Nephron (organoid): Measurements from ENCODE around the gene ARHGAP22.

ENCODE experiments used
- H3K27ac Mint-ChIP-seq, 3 experiments: 2 replicates each; pipeline ENCODE4 v1.8.0; 2020; ENCODE audit warnings: mixed read lengths in 3 of 3, mild to moderate bottlenecking in 2 of 3, moderate library complexity in 1 of 3
- H3K27me3 Mint-ChIP-seq: 2 replicates; pipeline ENCODE4 v1.8.0; 2021; ENCODE audit warnings: low read depth, mild to moderate bottlenecking, moderate library complexity, mixed read lengths
- H3K36me3 Mint-ChIP-seq: 2 replicates; pipeline ENCODE4 v1.8.0; 2020; ENCODE audit warnings: low read depth, mixed read lengths
- H3K4me1 Mint-ChIP-seq: 2 replicates; pipeline ENCODE4 v1.8.0; 2020; ENCODE audit warnings: mixed read lengths
- H3K4me3 Mint-ChIP-seq, 3 experiments: 2 replicates each; pipeline ENCODE4 v1.8.0; 2020; ENCODE audit warnings: mild to moderate bottlenecking in 3 of 3, mixed read lengths in 3 of 3, moderate library complexity in 2 of 3
- H3K9me3 Mint-ChIP-seq: 2 replicates; pipeline ENCODE4 v1.8.0; 2020; ENCODE audit warnings: mixed read lengths
- TF ChIP-seq, protein P1 (sequence below), 3 experiments: fragments of 200-600 bp; sonication (generic); IDR thresholded peaks; one replicate each; pipeline ENCODE4 v1.5.0; 2021; ENCODE audit warnings: antibody characterized with exemption in 3 of 3; ENCODE audit not compliant: unreplicated experiment in 3 of 3

The ARHGAP22 gene

DNA sequence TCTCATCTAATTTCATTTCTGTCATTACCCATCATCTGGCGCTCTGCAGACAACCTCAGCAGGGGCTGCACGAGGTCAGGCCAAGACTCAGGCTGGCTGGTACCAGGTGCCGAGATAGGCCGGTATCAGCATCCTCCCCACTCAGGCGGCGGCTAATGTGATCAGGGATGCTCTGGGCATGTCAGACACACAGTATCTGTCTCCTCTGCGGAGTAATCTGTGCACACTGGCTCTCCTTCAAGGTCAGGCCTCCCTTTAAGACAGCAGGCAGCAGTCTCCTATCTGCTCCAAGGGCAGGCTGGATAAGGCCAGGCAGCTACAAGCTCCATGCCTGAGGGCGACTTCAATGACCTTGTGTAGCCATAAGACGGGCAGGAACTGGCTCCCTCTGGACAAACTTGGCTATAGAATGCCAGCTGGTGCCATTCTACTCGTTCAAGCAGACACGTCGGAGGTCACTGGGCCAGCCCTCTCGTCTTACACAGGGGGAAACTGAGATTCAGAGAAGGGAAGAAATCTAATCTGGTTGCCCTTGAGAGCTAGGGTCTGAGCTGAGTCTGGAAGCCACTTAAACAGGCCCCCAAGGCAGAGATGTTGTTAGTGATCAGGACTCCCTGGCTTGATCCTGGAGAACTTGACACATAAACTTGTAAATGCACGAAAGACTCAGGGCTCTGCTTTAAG lies 59.3 kb downstream of the ARHGAP22 start:
- H3K27ac Mint-ChIP-seq: no peak overlapping the region
- TF ChIP-seq, protein P1, sequence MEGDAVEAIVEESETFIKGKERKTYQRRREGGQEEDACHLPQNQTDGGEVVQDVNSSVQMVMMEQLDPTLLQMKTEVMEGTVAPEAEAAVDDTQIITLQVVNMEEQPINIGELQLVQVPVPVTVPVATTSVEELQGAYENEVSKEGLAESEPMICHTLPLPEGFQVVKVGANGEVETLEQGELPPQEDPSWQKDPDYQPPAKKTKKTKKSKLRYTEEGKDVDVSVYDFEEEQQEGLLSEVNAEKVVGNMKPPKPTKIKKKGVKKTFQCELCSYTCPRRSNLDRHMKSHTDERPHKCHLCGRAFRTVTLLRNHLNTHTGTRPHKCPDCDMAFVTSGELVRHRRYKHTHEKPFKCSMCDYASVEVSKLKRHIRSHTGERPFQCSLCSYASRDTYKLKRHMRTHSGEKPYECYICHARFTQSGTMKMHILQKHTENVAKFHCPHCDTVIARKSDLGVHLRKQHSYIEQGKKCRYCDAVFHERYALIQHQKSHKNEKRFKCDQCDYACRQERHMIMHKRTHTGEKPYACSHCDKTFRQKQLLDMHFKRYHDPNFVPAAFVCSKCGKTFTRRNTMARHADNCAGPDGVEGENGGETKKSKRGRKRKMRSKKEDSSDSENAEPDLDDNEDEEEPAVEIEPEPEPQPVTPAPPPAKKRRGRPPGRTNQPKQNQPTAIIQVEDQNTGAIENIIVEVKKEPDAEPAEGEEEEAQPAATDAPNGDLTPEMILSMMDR (IDR thresholded peaks at IDR 0.05; ENCODE audit: unreplicated experiment in 3 of 3): no peak
- H3K36me3 Mint-ChIP-seq: no peaks in the 10 kb centered on the region
- no peaks in the 10 kb centered on the region for H3K9me3 Mint-ChIP-seq
- H3K27me3 Mint-ChIP-seq: no peaks in the 10 kb centered on the region
- H3K4me3 Mint-ChIP-seq: no peak overlapping the region
- no peaks in the 10 kb centered on the region for H3K4me1 Mint-ChIP-seq

DNA sequence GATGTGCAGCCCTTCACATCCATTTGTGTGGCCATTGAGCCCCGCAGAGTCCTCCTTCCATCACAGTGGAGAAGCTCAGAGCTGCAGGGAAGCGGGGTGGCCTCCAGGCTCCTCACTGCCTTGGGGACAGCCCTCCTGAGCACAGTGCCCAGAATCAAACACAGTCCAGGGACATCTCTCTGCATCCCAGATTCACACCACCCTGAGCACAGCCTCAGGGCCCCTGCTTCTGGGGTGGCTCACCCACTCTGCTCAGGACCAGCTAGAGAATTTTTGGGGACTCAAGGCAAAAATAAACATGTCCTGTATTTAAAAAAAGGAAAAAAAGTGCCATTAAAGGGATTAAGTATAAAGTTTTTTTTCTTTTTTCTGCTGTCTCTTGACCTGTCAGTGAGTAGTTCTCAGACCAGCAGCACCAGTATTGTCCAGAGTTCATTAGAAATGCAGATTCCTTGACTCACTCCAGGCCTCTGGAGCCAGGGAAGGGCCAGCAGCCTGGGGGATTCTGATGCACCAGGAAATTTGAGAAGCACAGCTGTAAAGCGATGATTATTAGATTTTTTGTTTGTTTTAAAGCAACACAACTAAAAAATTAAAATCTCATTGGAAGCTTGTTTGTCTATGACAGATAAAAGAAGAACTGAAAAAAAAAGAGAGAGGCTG lies 61.6 kb downstream of the ARHGAP22 start:
- Mint-ChIP-seq H3K27ac (no peak overlapping the region), H3K4me3 (no peak overlapping the region)
- TF ChIP-seq, protein P1 (IDR thresholded peaks at IDR 0.05; ENCODE audit: unreplicated experiment in 3 of 3): no peak

DNA sequence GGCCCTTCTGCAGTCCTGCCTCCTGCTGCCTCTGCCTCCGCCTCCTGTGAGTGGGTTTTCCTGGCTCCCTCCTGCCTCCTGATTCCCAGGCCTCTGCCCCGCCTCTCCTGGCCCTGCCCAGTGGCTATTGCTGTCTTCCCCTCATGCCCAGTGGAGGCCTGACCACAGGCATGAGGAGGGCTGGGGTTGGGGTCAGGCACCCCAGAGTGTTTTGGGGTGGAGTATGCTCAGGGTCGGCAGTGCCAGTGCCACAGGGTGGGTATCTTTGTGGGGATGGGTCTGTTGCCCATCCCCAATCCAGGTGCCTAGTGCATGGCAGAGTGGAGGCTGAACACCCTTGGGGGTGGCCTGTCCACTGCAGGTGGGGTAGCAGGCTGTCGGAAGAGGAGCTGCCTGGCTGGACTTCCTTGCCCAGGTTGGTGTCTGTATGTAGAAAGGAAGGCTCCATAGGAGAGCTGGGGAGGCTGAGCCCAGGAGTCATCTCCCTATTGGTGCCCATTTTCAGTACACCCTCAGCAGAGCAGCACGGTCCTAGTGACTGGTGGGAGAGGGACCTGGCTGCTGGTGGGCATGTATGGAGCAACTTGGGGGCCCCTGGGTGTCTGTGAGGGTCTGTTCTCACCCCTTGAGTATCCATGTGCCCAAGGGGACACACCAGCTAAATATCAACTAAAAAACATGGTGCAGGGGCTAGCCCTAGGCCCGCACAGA lies 62.2 kb downstream of the ARHGAP22 start:
- Mint-ChIP-seq H3K4me1 (no peaks in the 10 kb centered on the region), H3K27me3 (no peaks in the 10 kb centered on the region), H3K9me3 (no peaks in the 10 kb centered on the region), H3K4me3 (no peak overlapping the region), H3K36me3 (no peaks in the 10 kb centered on the region), H3K27ac (no peak overlapping the region)
- TF ChIP-seq, protein P1 (IDR thresholded peaks at IDR 0.05; ENCODE audit: unreplicated experiment in 3 of 3): no peak

More for the DNA sequence above, 61.6 kb downstream of the ARHGAP22 start:
- H3K4me1 Mint-ChIP-seq: no peaks in the 10 kb centered on the region
- H3K27me3 Mint-ChIP-seq: no peaks in the 10 kb centered on the region
- H3K36me3 Mint-ChIP-seq: no peaks in the 10 kb centered on the region
- H3K9me3 Mint-ChIP-seq: no peaks in the 10 kb centered on the region

DNA sequence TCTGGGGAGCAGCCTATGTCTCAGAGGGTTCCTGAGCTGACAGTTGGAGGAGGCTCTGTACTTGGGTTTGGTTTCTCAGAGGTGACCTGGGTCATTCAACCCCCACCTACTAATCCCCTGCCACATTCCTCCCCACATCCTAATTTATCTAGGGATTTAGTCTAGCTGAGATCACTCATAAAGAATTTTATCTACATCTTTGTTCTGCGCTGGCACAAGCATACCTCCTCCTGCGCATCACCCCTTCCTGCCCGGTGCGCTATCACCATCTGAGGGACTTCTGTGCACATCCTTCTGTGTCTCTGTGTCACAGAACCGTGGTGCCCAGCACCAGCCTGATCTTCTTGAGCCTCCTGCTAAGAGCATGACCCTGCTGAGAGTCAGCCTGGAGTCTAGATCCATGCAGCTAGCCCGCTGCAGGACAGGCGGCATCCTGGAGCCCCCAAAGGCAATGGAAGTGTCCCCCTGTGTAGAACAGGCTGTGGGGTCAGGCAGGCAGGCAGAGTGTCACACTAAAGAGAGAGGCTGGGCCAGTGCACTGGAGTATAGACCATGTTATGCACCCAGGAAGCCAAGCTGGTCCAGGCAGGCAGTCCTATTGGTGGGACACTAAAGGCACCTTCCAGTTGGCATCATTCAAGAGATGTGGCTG lies 63.6 kb downstream of the ARHGAP22 start:
- TF ChIP-seq, protein P1 (IDR thresholded peaks at IDR 0.05; ENCODE audit: unreplicated experiment in 3 of 3): no peak
- peaks cover 4% of the 10 kb centered on the region for H3K27me3 Mint-ChIP-seq
- no peaks in the 10 kb centered on the region for H3K9me3 Mint-ChIP-seq
- H3K4me1 Mint-ChIP-seq: no peaks in the 10 kb centered on the region
- H3K27ac Mint-ChIP-seq: no peak overlapping the region
- H3K36me3 Mint-ChIP-seq: no peaks in the 10 kb centered on the region
- H3K4me3 Mint-ChIP-seq: no peak overlapping the region

DNA sequence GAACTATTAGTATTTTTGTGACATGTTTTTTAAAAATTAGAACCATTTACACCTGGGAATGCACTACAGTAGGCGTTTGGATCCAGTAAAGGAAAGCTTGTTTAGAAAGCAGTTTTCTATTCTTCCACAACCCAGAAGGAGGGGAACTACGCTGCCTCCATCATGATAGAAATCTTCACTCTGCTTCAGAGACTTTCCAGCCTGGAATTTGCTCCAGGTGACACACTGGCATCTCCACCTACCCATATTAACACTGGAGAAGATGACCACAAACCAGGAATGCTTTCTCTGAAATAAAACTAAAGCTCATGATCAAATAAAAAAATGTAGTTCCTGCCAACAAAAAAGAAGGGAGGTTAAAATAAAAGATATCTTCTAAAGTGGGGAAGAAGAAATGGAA lies 66.3 kb downstream of the ARHGAP22 start:
- H3K27me3 Mint-ChIP-seq: peaks cover 4% of the 10 kb centered on the region
- H3K9me3 Mint-ChIP-seq: no peaks in the 10 kb centered on the region
- H3K27ac Mint-ChIP-seq: no peak overlapping the region
- no peaks in the 10 kb centered on the region for H3K4me1 Mint-ChIP-seq
- no peak overlapping the region for H3K4me3 Mint-ChIP-seq
- H3K36me3 Mint-ChIP-seq: no peaks in the 10 kb centered on the region
- TF ChIP-seq, protein P1 (IDR thresholded peaks at IDR 0.05; ENCODE audit: unreplicated experiment in 3 of 3): no peak
